Measurements from ENCODE around the gene RAB4B.
"Not testable (repeated sequence)": the region's sequence is repeated elsewhere in the genome, so short reads cannot be mapped to it uniquely, and the experiment has no call there.

GRCh38 chr19:40842012-40842411, 64.0 kb downstream of the RAB4B start:
- TF ChIP-seq ZNF274 (IDR thresholded peaks at IDR 0.05; ENCODE audit: low read depth, low read length); YY1 (IDR thresholded peaks at IDR 0.05; ENCODE audit: insufficient read depth, insufficient read length); SUZ12 (IDR thresholded peaks at IDR 0.05; ENCODE audit: extremely low read depth, insufficient read depth, insufficient read length): not testable (repeated sequence)
